ENCODE measurements around the gene RXRG.

- TF ChIP-seq CTCF (IDR thresholded peaks at IDR 0.05 in 8 of 11, conservative IDR thresholded peaks at IDR 0.05 in 3 of 11) (no peak), POLR2AphosphoS5 (IDR thresholded peaks at IDR 0.05) (no peak)
Measured at GRCh38 chr1:165492845-165493373, 48.0 kb upstream of the RXRG start.

Data from spleen (tissue), 7 donors.